ENCODE measurements around the gene ZNF33B. TPM values are rescaled to one million over a fixed set of nuclear protein-coding genes. Genes with fewer than 3 reads are reported as not detected.
"Not testable (repeated sequence)": the region's sequence is repeated elsewhere in the genome, so short reads cannot be mapped to it uniquely, and the experiment has no call there.

ZNF33B gene
- total RNA-seq (ENCODE audit: low replicate concordance) = 34.5 and 55.8 TPM in 2 replicates

DNA sequence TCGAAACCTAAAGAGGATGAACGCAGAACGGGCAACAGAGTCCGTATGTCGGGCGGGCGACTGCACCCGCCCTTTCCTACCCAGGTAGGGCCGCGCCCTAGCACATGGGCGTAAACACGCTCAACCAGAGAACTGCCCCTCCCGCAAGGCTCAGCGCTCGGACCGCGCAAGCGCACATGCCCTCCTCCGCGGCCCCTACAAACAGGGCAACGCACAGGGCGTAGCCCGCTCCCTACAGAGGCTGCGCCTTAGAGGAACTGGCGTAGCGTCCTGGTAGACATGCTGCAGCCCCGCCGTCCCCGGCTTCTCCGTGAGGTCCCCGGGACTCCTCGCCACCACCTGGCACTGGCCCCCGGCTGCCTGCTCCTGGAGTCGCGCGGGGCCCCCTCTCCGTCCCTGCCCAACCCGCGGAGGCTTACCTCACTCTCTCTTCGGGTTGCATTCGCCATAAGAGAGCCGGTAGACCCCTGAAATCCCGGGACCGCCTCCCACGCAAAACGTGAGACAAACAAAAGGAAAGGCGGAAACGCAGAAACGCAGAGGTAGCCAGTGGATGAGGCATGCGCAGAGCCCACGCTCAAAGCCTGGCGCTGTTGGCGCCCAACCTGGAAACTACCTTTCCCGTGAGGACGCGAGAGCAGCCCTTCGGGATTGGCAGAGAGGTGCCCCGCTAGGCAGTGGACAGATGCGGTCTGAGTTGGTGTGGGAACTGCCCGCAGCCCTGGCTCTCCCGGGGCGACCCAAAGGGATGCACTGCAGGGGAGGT, at the start of gene ZNF33B:
Gene ZNF33B (minus strand): TSS at position 516 of the 766 bp plus-strand sequence. CDS start 1,642 bp downstream, outside the sequence.
- no peaks in the 10 kb centered on the region for H3K9me3 Mint-ChIP-seq
- H3K4me2 ChIP-seq = peak within 1 kb of the TSS; percentile 89
- peaks cover 13% of the 10 kb centered on the region for H3K4me1 Mint-ChIP-seq

DNA sequence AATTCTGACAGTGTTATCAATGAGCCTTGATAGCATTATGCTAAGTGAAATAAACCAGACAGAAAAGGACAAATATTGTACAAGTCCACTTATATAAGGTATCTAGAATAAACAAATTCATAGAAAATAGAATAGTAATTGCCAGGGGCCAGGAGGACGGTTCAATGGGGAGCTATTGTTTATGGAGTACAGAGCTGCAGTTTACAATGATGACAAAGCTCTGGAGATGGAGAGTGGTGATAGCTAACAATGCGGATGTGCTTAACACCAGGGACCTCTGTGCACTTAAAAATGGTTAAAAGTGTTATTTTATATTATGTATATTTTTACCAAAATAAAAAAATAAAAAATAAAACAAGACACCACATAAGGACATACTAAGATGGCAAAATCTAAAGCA, 46.1 kb upstream of the ZNF33B start:
- Mint-ChIP-seq H3K27me3 (ENCODE audit: insufficient read depth, low read depth) (peaks cover 4% of the 10 kb centered on the region), H3K4me1 (no peaks in the 10 kb centered on the region), H3K27ac (no peak overlapping the region), H3K36me3 (no peaks in the 10 kb centered on the region), H3K9me3 (peaks cover 15% of the 10 kb centered on the region), H3K4me3 (no peak overlapping the region)
- H3K4me2 ChIP-seq = no peak overlapping the region
- H3F3A ChIP-seq (ENCODE audit: low read depth) = no peaks in the 10 kb centered on the region
- no peak overlapping the region for H3K27ac ChIP-seq
- no peak overlapping the region for H3K9ac ChIP-seq
- TF ChIP-seq, protein P1, sequence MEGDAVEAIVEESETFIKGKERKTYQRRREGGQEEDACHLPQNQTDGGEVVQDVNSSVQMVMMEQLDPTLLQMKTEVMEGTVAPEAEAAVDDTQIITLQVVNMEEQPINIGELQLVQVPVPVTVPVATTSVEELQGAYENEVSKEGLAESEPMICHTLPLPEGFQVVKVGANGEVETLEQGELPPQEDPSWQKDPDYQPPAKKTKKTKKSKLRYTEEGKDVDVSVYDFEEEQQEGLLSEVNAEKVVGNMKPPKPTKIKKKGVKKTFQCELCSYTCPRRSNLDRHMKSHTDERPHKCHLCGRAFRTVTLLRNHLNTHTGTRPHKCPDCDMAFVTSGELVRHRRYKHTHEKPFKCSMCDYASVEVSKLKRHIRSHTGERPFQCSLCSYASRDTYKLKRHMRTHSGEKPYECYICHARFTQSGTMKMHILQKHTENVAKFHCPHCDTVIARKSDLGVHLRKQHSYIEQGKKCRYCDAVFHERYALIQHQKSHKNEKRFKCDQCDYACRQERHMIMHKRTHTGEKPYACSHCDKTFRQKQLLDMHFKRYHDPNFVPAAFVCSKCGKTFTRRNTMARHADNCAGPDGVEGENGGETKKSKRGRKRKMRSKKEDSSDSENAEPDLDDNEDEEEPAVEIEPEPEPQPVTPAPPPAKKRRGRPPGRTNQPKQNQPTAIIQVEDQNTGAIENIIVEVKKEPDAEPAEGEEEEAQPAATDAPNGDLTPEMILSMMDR (IDR thresholded peaks at IDR 0.05) = no peak
- TF ChIP-seq EZH2 (IDR thresholded peaks at IDR 0.05) (no peak), EZH2phosphoT487 (IDR thresholded peaks at IDR 0.05) (no peak)
- H3K79me2 ChIP-seq (ENCODE audit: low read depth) = no peaks in the 10 kb centered on the region
- H3K36me3 ChIP-seq = no peaks in the 10 kb centered on the region
- no peaks in the 10 kb centered on the region for H3K27me3 ChIP-seq
- H3K4me3 ChIP-seq = no peak overlapping the region
- H3K4me1 ChIP-seq = no peaks in the 10 kb centered on the region
- H4K20me1 ChIP-seq (ENCODE audit: low read depth) = no peaks in the 10 kb centered on the region
- H3K9me3 ChIP-seq (ENCODE audit: low read depth) = peaks cover 3% of the 10 kb centered on the region
- no peak overlapping the region for H2AFZ ChIP-seq (replicated peaks)
- DNase-seq (ENCODE audit: low spot score) = no peak

More for the DNA sequence above, at the start of gene ZNF33B:
- Histone ChIP-seq H3K9me3 (ENCODE audit: low read depth) (no peaks in the 10 kb centered on the region), H3K27me3 (no peaks in the 10 kb centered on the region), H3K4me1 (peaks cover 13% of the 10 kb centered on the region), H3K4me3 (peak within 1 kb of the TSS; percentile 89), H3K79me2 (ENCODE audit: low read depth) (peaks cover 44% of the 10 kb centered on the region), H3F3A (ENCODE audit: low read depth) (peaks cover 10% of the 10 kb centered on the region), H2AFZ (replicated peaks) (peak within 1 kb of the TSS; percentile 98), H3K27ac (peak within 1 kb of the TSS; percentile 91), H4K20me1 (ENCODE audit: low read depth) (no peaks in the 10 kb centered on the region), H3K9ac (peak within 1 kb of the TSS; percentile 55), H3K36me3 (no peaks in the 10 kb centered on the region)
- Mint-ChIP-seq H3K27me3 (ENCODE audit: insufficient read depth, low read depth) (peaks cover 10% of the 10 kb centered on the region), H3K36me3 (peaks cover 7% of the 10 kb centered on the region), H3K27ac (peak within 1 kb of the TSS; percentile 85), H3K4me3 (peak within 1 kb of the TSS; percentile 90)
- no peak for TF ChIP-seq EZH2phosphoT487 (IDR thresholded peaks at IDR 0.05)
- peak; percentile 46 for TF ChIP-seq EZH2 (IDR thresholded peaks at IDR 0.05)
- peak; percentile 96 for DNase-seq (ENCODE audit: low spot score)

DNA sequence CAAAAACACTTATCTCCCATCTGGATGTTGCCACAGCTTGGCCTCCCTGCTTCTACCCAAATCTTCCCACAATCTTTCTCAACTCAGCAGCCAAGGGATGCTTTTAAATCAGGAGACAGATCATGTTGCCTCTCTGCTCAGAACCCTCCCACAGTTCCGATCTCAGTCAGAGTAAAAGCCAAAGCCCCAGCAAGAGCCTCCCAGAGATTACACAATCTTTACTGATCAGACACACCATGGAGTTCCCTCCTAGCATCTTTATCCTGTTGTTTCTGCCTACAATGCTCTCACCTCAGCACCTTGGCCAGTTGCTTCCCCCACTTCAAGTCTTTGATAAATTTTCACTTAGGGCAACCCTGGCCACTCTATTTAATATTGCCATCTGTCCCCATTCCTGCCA, 41.9 kb upstream of the ZNF33B start:
- no peak for DNase-seq (ENCODE audit: low spot score)
- H3K27ac ChIP-seq = no peak overlapping the region
- no peaks in the 10 kb centered on the region for H3K27me3 ChIP-seq
- no peaks in the 10 kb centered on the region for H4K20me1 ChIP-seq (ENCODE audit: low read depth)
- H3F3A ChIP-seq (ENCODE audit: low read depth) = no peaks in the 10 kb centered on the region
- Mint-ChIP-seq H3K36me3 (no peaks in the 10 kb centered on the region), H3K27ac (no peak overlapping the region), H3K4me3 (no peak overlapping the region), H3K4me1 (no peaks in the 10 kb centered on the region), H3K9me3 (peaks cover 24% of the 10 kb centered on the region), H3K27me3 (ENCODE audit: insufficient read depth, low read depth) (peaks cover 2% of the 10 kb centered on the region)
- peaks cover 9% of the 10 kb centered on the region for H3K9me3 ChIP-seq (ENCODE audit: low read depth)
- no peak overlapping the region for H3K4me2 ChIP-seq
- no peaks in the 10 kb centered on the region for H3K4me1 ChIP-seq
- H3K4me3 ChIP-seq = no peak overlapping the region
- no peaks in the 10 kb centered on the region for H3K36me3 ChIP-seq
- H2AFZ ChIP-seq (replicated peaks) = no peak overlapping the region
- H3K79me2 ChIP-seq (ENCODE audit: low read depth) = no peaks in the 10 kb centered on the region
- no peak overlapping the region for H3K9ac ChIP-seq
- TF ChIP-seq EZH2phosphoT487 (IDR thresholded peaks at IDR 0.05) (no peak), EZH2 (IDR thresholded peaks at IDR 0.05) (no peak)
- TF ChIP-seq, protein P1 (IDR thresholded peaks at IDR 0.05) = no peak

DNA sequence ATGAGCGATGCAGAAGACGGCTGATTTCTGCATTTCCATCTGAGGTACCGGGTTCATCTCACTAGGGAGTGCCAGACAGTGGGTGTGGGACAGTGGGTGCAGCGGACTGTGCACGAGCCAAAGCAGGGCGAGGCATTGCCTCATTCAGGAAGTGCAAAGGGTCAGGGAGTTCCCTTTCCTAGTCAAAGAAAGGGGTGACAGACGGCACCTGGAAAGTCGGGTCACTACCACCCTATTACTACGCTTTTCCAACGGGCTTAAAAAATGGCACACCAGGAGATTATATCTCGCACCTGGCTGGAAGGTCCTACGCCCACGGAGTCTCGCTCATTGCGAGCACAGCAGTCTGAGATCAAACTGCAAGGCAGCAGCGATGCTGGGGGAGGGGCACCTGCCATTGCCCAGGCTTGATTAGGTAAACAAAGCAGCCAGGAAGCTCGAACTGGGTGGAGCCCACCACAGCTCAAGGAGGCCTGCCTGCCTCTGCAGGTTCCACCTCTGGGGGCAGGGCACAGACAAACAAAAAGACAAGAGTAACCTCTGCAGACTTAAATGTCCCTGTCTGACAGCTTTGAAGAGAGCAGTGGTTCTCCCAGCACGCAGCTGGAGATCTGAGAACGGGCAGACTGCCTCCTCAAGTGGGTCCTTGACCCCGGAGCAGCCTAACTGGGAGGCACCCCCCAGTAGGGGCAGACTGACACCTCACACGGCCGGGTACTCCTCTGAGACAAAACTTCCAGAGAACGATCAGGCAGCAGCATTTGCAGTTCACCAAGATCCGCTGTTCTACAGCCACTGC, 27.0 kb upstream of the ZNF33B start:
- H3K9me3 Mint-ChIP-seq = peaks cover 16% of the 10 kb centered on the region
- H3K27me3 Mint-ChIP-seq (ENCODE audit: insufficient read depth, low read depth); H3K36me3 Mint-ChIP-seq; H3K27ac Mint-ChIP-seq; H3K79me2 ChIP-seq (ENCODE audit: low read depth); H3K27ac ChIP-seq; H3K4me2 ChIP-seq; H3K9ac ChIP-seq; H3K4me3 Mint-ChIP-seq; H3K36me3 ChIP-seq; H3K4me3 ChIP-seq; H2AFZ ChIP-seq (replicated peaks); DNase-seq (ENCODE audit: low spot score); H3K4me1 Mint-ChIP-seq; H3F3A ChIP-seq (ENCODE audit: low read depth); H3K27me3 ChIP-seq; H3K4me1 ChIP-seq; H4K20me1 ChIP-seq (ENCODE audit: low read depth); H3K9me3 ChIP-seq (ENCODE audit: low read depth): not testable (repeated sequence)

All from neural progenitor cell (in vitro differentiated cells).